Limb (tissue), 2 donors: ENCODE data around the gene PHKB.

Source experiments
- DNase-seq, 2 donors: peaks; one replicate each; pipeline ENCODE4 v3.0.0-alpha.2; 2016; ENCODE audit errors: extremely low spot score in 2 of 2

Gene PHKB

DNA sequence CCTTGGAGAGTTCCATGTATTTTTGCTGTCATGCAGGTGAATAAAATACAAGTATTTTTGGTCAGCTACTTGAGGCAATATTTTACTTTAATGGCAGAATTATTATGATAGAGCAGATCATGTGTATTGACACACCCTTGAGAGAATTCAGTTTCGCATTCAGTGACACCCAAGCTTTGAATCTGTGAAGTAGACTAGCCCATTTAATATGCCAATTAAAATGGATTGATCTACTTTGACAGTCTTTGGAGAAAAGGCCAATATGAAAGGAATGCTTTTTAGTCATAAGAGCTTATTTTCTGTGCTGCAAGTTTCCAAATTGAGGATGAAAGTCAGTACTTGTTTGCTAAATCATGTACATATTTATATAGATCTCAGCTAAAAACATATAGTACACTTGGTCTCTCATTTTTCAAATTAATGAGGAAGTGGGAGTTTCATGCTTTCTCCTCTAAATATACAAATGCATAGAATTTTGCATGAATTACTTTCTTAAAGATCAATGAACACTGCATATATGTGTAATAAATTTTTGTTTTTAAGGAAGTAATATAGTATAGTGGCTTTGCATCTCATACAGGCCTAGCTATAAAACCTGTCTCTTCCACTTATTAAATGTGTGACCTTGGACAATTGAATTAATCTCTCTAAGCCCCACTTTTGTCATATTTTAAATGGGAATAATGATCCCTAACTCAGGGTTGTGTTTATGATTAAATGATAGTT is 161.5 kb downstream of the PHKB start:
- no peak for DNase-seq

DNA sequence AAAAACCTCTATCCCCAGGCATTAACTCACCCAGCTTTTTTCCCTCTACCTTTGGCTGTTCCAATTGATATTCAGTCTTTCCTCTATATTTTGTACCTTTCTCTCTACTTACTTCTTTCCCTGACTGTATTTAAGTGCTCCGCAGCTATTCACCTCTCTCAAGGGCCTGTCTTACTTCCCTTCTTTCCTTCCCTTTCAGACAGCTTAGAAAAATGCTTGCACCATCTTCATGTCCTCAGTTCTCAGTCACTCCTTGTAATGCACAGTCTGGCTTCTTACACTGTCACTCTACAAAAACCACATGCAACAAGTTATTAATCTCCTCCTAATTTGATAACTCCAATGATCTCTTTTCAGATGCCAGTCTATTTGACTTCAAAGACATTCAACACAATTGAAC is 163.4 kb downstream of the PHKB start:
- DNase-seq: no peak

DNA sequence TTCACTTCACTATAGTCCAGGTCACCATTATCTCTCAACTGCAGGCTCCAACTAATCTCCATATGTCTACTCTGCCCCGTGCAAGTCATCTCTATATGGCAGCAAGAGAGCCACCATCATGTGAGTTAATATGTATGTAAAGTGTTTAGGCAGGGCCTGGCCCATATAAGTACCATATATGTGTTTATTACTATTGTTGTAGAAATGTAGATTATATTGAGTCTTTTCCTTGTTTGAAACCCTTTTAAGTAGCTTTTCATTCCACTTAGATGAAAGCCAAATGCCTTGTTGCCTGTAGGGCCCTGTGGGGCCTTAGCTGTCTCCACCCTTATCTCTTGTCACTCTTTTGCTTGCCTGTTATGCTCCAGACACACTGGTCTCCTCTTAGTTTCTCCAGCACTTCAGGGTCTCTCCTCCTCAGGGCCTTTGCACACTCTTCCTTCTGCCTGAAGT is 164.0 kb downstream of the PHKB start:
- DNase-seq: no peak

DNA sequence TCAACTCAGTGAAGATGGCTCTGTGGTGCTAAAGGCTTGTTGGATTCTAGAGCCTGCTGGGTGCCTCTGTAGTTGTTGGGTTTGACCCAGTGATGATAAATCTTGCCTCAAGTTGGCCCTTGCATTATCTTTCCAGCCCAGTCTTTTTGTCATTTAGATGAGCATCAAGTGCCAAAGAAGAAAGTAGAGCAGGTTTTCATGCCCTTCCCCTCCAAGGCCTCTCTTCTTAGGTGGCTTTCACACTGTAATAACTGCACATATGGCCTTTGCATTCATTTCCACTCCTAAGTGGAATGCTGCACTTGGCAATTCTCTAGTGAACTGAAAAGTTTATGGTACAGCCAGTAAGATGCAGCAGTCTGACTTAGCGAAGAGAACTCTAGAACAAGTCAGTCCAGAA is 165.1 kb downstream of the PHKB start:
- DNase-seq: no peak

DNA sequence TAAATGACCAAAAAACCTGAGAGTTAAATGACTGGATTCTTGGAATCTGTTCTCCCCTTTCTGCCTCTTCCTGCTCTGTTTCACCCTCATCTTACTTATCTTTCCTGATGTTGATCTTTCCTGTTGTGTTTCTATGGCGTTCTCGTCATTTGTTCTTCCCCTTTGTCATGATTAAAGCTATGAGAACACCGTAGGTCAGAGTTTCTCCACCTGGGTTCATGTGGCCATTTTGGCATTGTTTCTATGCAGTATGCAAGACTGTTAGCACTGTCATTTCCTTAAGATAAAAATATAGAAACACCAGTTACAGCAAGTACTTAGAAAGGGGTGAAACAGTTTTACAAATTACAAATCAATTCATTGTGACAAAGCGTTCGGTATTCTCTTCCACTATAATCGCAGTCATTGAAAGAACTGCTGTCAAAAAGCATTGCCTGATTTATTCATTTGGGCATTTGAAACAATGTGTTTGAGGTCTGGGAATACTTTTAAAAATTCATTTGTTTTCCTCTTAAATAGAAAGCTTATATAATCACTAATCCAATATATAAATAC is 166.0 kb downstream of the PHKB start:
- no peak for DNase-seq

DNA sequence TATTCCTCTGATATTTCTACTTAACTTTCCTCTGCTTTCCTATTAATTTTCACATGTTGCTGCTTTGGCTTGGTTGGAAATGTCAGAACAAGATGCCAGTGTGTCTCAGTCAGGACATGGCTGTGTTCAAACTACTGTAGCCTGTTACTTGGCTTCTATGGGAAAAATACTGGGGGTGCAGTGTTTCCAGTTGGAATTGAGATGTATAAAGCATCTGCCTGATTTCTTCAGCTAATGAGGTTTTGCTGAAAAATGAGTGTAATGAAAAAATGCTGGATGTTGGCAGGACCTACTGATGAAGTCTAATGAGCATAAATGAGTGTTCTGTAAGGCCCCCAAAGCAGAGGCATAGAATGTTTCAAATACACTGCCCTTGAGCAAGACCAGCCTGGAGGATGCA is 166.6 kb downstream of the PHKB start:
- no peak for DNase-seq

DNA sequence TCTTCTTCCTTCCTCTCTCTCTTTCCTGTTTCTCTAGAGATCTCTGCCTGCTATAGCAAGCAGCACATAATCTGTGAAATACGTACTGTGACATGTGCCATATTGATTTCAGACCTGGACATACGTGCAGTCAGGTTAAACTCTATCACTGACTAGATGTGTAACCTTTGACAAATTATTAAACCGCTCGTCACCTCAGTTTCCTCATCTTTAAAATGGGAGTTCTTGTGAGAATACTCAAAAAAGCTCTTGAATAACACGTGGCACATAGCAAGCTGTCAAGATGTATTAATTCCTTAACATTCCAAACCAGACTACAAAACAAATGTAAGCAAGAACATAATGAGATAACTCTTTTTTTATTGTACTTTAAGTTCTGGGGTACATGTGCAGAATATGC is 170.0 kb downstream of the PHKB start:
- DNase-seq: no peak

DNA sequence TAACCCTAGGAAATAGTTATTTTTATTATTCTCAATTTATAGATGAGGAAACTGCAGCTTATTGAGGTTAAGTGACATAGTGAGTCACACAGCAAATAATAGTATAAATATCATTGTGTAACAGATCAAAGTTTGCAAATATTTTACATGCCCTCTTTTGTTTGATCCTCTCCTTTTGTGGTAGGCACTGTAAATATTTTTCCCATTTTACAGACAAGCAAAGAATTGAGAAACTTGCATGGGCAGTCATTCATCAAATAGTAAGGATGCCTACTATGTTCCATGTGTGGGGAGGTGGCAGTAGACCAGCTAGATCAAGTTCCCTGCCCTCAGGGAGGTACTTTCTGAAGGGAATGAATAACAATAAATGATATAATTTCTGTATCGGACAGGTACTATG is 173.0 kb downstream of the PHKB start:
- DNase-seq: no peak

DNA sequence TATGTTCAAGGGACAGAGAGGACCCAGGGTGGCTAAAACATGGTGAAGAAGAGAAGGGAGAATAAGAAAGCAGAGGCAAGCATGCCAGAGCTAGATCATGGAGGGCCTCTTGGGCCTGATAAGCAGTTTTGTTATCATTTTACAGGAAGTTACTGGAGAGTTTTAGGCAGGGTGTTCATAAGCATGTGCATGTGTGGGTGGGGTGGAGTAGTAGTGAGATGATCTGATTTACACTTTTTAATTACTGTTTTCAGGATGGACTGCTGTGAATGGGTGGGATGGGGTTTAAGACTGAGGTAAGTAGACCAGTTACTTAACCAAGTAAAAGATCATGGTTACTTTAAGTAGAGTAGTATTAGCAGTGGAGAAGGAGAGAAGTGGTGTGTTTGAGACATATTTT is 173.6 kb downstream of the PHKB start:
- DNase-seq: no peak

DNA sequence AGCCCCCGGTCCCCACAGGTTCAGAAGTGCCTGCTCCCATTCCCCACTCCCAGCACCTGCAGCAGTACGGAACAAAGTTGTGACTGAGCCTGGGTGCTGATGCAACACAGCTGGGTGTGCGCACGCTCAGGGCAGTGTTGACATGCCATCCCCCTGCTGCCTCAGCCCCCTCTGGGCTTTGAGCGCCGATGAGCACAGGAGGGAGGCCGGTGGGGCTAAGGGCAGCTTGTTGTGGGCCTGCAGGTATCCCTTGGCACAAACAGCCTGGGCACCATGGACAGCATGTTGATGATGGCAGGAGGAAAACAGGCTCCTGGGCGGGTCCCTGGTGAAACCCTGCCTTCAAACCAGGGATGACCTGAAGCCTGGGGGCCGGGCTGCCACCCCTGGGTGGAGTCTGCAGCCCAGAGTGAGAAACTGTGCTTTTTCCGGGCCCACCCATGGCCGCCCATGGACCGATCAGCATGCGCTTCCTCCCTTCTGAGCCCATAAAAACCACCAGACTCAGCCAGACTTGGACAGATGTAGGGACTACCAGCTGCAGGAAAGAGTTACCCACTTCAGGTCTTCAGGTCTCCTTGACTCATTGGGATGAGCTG is 175.5 kb downstream of the PHKB start:
- DNase-seq: no peak

DNA sequence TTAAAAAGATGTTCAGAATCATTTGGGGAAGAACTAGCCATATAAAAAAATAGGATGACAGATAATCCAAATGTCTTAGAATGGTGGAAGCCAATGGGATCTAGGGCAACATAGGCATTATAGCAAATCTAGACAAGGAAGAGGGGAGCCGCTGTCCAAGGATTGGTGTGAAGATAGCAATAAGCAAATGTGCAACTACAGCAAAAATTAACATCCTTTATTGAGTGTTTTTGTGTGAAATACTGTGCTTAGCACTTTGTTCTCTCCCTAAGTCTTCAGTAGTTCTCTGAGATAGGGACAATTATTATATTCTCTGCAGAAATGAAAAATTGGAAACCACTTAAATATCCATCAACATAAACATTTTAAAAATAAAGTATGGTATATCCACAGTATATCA is 177.0 kb downstream of the PHKB start:
- DNase-seq: no peak

DNA sequence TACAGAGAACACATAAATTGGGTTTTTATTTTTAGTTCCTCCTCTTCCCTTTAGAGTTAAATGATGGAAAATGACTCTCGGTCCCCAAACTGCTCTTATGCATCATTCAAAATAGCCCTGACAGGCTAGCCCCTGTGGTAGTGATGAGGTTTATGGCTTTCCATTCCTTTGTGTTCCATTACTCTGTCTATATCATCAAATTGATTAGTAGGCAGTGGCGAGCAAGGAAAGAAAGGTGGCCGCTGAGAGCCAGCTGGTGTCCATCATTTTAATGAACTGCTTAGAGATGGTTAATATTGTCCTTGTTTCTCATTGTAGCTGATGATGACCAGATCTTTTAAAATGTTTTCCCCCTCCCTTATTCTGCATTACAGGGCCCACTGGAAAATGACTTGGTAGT is 179.5 kb downstream of the PHKB start:
- no peak for DNase-seq

DNA sequence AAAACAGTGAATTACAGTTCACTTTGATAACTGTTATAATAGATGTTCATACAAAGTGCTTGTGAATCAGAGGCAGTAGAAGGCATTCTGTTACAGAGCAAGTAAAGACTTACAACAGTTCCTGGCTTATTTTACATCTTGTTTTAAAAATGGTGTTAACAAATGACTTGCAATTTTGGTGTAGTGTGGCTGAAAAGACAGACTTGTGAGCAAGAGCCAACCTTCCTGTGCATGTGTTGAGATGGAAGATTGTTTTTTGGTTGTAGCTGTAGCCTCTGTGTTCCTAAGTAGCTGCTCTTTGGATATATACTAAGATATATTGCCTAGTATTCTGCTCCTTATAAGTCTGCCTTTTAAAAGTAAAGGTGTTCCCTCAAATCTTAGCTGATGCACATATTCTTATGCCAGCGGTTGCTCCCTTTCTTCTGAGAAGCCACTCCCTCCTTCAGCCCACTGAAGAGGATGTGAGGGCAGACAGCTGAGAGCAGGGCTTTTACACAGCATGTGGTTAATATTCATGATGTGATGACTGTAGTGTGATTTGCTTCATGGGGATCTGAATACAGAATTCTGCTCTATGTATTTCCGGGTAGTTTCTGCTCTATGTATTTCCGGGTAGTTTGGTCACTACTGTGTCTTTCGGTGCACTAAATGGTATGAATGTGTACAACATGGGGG is 182.3 kb downstream of the PHKB start:
- no peak for DNase-seq

DNA sequence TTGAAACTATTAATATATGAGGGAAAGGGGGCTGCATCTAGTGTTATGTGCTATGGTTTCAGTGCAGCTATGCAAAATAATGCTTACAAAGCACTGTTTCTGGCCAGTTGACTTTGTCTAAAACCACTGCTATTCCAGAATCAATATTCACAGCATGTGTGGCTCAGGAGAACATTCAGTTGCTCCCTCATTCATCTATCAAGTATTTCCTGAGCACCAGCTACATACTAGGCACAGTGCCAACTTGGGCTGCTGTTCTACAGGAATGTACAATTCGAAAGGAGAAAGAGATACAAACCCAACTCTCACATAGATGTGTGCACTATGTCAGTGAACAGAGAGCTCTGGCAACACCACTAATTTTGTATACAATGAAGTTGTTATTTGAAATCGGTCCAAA is 183.0 kb downstream of the PHKB start:
- no peak for DNase-seq

DNA sequence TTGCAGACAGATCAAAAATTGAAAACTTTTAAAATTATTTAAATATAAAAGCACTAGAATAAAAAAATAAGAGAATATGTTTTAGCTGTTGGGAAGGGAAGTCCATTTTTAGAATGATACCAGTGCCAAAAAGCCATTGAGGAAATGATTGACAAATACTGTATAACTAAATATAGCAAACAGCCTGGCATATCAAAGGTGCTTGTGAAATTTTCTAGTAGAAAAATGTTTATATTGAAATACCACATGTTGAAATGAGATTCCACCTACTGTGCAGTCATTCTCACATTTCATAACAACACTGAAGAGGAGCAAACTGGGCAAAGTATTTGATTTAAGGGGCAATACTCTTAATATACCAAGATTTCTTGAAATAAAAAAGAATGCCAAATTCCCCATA is 183.5 kb downstream of the PHKB start:
- DNase-seq: no peak

DNA sequence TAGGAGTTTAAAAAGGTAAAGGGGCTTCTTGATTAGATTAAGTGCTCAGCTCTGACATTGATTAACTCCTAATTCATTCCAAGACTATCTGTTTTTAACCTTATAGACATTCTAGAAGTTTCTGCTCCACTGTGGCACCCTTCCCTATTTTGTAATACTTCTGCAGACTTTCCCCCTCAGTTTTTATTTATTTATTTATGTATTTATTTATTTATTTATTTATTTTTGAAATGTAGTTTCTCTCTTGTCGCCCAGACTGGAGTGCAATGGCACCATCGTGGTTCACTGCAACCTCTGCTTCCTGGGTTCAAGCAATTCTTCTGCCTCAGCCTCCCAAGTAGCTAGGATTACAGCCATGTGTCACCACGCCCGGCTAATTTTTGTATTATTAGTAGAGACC is 185.8 kb downstream of the PHKB start:
- DNase-seq: no peak

DNA sequence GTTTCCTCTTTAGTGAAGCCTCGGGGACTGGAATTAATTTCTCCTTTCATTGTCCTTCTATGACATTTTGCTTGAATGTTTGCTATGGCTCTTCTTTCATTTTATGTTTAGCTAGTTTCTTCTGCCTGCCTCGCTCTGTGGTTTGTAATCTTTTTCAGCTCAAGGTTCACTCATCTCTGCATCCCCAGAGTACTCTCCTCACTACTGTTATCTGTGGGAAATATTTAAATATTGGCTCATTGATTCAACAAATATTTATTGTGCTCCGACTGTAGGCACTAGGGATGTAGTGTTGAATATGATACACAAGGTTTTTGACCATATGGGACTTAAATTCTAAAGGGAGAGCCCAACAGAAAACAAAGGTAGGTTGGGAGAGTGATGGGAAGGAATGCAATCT is 195.9 kb downstream of the PHKB start:
- DNase-seq: no peak

DNA sequence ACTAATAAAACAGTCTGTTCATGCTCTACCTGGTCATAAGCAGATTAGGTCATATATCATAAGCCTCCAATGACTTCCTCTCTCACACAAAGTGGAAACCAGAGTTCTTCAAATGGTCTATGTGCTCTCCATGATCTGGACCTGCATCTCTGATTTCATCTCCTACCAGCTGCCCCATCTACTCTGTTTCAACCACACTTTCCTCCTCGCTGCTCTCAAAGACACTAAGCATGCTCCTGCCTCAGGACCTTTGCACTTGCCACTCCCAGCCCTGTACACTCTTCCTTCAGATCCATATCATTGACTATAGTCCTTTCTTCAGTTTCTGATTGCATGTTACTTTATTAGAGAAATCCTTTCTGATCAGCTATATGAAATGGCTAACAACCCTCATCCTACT is 196.8 kb downstream of the PHKB start:
- DNase-seq: no peak

DNA sequence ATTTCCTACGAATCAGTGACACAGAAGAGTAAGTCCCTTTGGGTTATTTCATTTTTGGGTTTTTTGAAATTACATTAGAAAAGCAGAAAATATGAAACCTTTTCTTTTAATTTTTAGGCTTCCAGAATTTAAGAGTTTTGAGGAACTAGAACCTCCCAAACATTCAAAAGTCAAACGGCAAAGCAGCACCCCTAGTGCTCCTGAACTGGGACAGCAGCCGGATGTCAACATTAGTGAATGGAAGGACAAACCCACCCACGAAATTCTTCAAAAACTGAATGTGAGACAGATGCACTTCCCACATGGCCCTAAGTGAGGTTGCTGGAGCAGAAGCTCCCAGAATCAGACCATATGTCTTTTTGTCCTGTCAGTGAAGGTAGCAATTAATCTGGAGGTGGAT is 199.4 kb downstream of the PHKB start:
- DNase-seq: no peak

DNA sequence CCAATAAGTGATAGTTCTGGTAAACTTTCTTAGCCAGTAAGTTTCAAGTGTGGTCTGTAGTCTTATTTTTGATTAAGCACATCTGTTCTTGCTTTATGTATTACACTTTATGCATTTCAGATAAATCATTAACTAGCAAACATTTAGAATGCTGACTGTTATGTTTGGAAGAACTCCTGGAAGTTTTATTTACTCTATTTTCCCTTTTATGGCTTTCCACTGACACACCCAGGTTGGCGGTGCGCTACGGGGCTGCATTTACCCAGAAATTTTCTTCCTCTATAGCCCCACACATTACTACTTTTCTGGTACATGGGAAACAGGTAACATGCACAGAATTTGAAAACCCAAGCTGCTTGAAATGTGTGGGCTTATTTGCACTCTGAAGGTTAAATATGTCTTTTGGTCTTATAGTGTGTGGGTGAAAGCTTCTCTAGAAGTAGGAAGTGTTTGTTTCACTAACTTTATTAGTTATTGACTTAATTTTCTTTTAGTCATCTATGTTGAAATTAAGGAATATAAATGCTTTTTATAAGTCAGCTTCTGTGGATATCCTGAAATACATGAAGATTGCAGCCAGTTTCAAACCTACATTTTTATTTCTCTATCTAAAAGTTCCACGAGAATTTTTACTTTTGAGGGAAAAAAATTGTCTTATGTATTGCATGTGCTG is 203.7 kb downstream of the PHKB start:
- no peak for DNase-seq

DNA sequence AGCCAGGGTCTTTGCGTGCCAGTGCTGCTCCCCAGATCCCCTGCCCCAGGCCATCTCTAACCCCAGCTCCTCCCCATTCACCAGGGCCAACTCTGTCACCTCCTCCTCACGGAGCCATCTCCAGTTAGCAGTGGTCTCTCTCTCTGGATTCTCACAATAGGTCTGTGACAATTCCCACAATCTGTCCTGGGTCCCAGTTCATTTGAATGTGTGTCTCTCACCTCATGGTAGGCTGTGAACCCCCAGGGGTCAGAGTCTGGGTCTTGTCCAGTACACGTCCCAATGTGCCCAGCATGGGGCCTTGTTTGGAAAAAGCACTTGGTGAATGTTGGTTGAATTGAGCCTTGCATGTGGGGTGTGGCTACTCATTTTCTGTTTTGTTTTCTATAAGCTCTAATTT is 205.3 kb downstream of the PHKB start:
- DNase-seq: no peak

DNA sequence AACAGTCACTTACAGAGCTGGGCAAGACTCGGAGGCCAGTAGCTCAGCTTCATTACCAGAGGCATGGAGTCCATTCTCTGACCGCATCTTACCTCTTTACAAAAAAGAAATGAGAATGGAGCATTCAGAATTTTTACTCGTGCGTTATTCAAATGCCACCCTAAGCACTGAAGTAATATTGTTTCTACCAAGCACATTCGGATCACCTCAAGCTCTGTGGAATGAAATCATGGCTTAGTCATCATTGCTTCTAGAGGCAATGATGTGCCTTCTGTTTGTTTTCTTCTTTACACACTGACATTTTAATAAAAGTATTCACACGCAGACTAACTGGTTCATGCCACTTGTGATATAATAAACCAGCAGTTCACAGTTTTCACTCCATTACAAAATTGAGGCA is 206.8 kb downstream of the PHKB start:
- no peak for DNase-seq
